ENCODE results near the gene MEAK7. TPM values are rescaled to one million over a fixed set of nuclear protein-coding genes. Genes with fewer than 3 reads are reported as not detected.

Gene MEAK7
- total and polyA plus RNA-seq, 2 of the 8 experiments (the other 6 are each of a cell fraction or from before 2014, with no cell fraction given) = 9.6 to 19.6 TPM

GRCh38 chr16:84528322-84528721 lies 23.9 kb upstream of the MEAK7 start:
- no peaks in the 10 kb centered on the region for H3K23me2 ChIP-seq (ENCODE audit: low read depth, low read length)
- peaks cover 7 to 10% of the 10 kb centered on the region in 2 experiments; a peak in 3 of 4 replicates for H3K9me3 ChIP-seq (ENCODE audit: insufficient read depth in 2 of 2, low read depth in 1 of 2, low read length in 1 of 2)
- H2AK5ac ChIP-seq (ENCODE audit: low read depth, low read length) = no peak overlapping the region
- H3K79me2 ChIP-seq (ENCODE audit: control insufficient read depth in 1 of 2, insufficient read depth in 2 of 2, low read length in 2 of 2) = no peaks in the 10 kb centered on the region
- no peak overlapping the region for H2BK5ac ChIP-seq (ENCODE audit: low read depth, low read length)
- WGBS, 2 experiments (ENCODE audit: extremely low coverage in 1 of 2, insufficient coverage in 1 of 2, insufficient read length in 1 of 2, insufficient replicate concordance in 2 of 2, low coverage in 1 of 2, low lambda C conversion rate in 2 of 2, missing lambda C conversion rate in 1 of 2) = 97% methylated on average over 6 of the region's 6 CpGs; no CpG with 5 or more reads in 1 of the 2 experiments
- no peaks in the 10 kb centered on the region for H4K20me1 ChIP-seq (replicated peaks in 1 of 2; ENCODE audit: control insufficient read depth in 1 of 2, insufficient read depth in 2 of 2, low read length in 2 of 2)
- H3K18ac ChIP-seq (ENCODE audit: extremely low read depth, low read length) = no peak overlapping the region
- H3K4me1 ChIP-seq (replicated peaks in 1 of 4; ENCODE audit: control insufficient read depth in 3 of 4, insufficient read depth in 4 of 4, low read length in 3 of 4) = peaks cover 5 to 20% (median 13%) of the 10 kb centered on the region in 4 experiments
- ChIA-PET CTCF (ENCODE audit: partially characterized antibody) (interaction anchor here (0.7 to 4.0 kb wide), 10 partner anchors 11 to 210 kb away, joined by 3 to 34 read pairs (median 4); no protein-coding TSS in a partner anchor), POLR2A (ENCODE audit: partially characterized antibody) (interaction anchor here (1.3 to 1.4 kb wide), 2 partner anchors 9 to 101 kb away, joined by 3 read pairs; no protein-coding TSS in a partner anchor)
- no peaks in the 10 kb centered on the region; a peak in 1 of 7 replicates for H3K27me3 ChIP-seq (replicated peaks in 1 of 4; ENCODE audit: control insufficient read depth in 3 of 4, extremely low read depth in 1 of 4, insufficient read depth in 3 of 4, low read length in 3 of 4)
- no peak overlapping the region for H4K8ac ChIP-seq (ENCODE audit: extremely low read depth, insufficient read depth, low read length)
- no peak for FAIRE-seq
- no peak overlapping the region for H3K9ac ChIP-seq (replicated peaks in 1 of 4; ENCODE audit: extremely low read depth in 1 of 4, low read depth in 3 of 4, low read length in 3 of 4)
- no peak overlapping the region for H4K91ac ChIP-seq (replicated peaks; ENCODE audit: insufficient read length, low read length)
- H2BK15ac ChIP-seq (ENCODE audit: low read length) = no peak overlapping the region
- H3K14ac ChIP-seq (ENCODE audit: insufficient read length) = no peak overlapping the region
- H3K4me2 ChIP-seq (ENCODE audit: insufficient read depth in 1 of 2, low read depth in 2 of 2, low read length in 2 of 2) = no peak overlapping the region
- no peaks in the 10 kb centered on the region for H3K36me3 ChIP-seq (ENCODE audit: control insufficient read depth in 2 of 4, insufficient read depth in 4 of 4, low read length in 3 of 4)
- no peak overlapping the region for H3K56ac ChIP-seq (replicated peaks; ENCODE audit: insufficient read length, low read depth, low read length)
- H3K23ac ChIP-seq (ENCODE audit: insufficient read length) = no peak overlapping the region
- no peaks in the 10 kb centered on the region for H3K79me1 ChIP-seq (ENCODE audit: low read depth, low read length)
- H3K27ac ChIP-seq (ENCODE audit: low read depth, low read length) = no peak overlapping the region
- H3K4me3 ChIP-seq (ENCODE audit: extremely low read depth in 1 of 4, insufficient read depth in 2 of 4, low read depth in 3 of 4, low read length in 4 of 4) = no peak overlapping the region
- no peak overlapping the region for H4K5ac ChIP-seq (ENCODE audit: insufficient read length, low read depth, low read length)
- H3K4ac ChIP-seq (replicated peaks; ENCODE audit: insufficient read length, low read depth, low read length) = no peak overlapping the region
- no peak for TF ChIP-seq BCL11A (IDR thresholded peaks at IDR 0.05; ENCODE audit: low read depth in 2 of 2, low read length in 2 of 2)
- no peak for TF ChIP-seq SIX5 (IDR thresholded peaks at IDR 0.05; ENCODE audit: low read depth, low read length)
- TF ChIP-seq RNF2 (IDR thresholded peaks at IDR 0.05; ENCODE audit: borderline replicate concordance, low read depth, low read length, missing control alignments, poor library complexity, severe bottlenecking) = no peak
- DNase-seq (ENCODE audit: low read depth in 1 of 2, low spot score in 2 of 2) = no peak
- 0 out of 2 replicates have a peak overlapping the region, but pooled peaks have one; percentile 60 for H2BK12ac ChIP-seq (ENCODE audit: low read depth, low read length)
- H2BK120ac ChIP-seq (replicated peaks; ENCODE audit: low read depth, low read length) = no peak overlapping the region
- no peak overlapping the region for H2AFZ ChIP-seq (ENCODE audit: low read length)
- no peak overlapping the region for H2BK20ac ChIP-seq (ENCODE audit: low read length)
